Hepatocyte (in vitro differentiated cells): ENCODE results near the gene TBC1D13.

Experiments used
- EZH2 ChIP-seq: fragments of 200-600 bp; sonication (generic); IDR thresholded peaks from 2 replicates; pipeline ENCODE4 v1.6.1; 2016; ENCODE audit warnings: antibody characterized with exemption, mild to moderate bottlenecking, borderline replicate concordance
- TF ChIP-seq, protein P1 (sequence below): fragments of 200-600 bp; sonication (generic); IDR thresholded peaks from 2 replicates; pipeline ENCODE4 v1.5.1; 2016; ENCODE audit warnings: antibody characterized with exemption, mild to moderate bottlenecking; ENCODE audit not compliant: poor library complexity

DNA sequence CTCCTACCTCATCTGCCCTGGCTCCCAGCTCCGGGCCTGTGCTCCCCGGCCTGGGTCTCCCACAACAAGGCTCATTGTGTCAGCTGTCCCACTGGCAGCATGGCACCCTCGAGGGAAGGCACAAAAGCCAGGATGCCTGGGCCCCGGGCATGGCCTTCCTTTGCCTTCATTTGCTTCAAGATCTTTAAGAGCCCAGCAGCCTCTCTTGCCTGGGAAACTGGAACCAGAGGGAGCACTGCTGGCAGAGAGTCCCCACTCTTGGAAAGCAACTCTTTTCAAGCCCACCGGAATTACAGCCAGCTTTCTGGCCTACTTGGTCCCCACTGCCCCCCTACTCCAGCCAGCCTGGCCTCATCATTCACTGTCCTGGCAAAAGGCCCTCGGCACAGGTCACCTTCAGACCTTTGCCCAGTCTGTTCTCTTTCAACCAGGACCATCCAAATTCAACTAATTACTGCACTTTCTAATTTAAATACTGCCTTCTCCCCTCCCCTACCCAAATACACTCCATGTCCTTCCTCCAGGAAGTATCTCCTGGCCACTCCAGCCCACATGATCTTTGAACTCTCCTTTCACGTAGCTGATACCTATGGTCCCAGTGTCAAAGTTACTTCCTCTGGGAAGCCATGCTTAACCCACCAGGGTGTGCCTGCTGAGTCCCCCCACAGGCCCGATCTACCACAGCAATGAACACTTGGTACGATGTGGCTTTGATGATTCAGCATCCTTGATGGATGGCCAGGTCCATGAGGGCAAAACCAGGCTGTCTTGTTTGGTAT lies 24.2 kb upstream of the TBC1D13 start:
- TF ChIP-seq, protein P1, sequence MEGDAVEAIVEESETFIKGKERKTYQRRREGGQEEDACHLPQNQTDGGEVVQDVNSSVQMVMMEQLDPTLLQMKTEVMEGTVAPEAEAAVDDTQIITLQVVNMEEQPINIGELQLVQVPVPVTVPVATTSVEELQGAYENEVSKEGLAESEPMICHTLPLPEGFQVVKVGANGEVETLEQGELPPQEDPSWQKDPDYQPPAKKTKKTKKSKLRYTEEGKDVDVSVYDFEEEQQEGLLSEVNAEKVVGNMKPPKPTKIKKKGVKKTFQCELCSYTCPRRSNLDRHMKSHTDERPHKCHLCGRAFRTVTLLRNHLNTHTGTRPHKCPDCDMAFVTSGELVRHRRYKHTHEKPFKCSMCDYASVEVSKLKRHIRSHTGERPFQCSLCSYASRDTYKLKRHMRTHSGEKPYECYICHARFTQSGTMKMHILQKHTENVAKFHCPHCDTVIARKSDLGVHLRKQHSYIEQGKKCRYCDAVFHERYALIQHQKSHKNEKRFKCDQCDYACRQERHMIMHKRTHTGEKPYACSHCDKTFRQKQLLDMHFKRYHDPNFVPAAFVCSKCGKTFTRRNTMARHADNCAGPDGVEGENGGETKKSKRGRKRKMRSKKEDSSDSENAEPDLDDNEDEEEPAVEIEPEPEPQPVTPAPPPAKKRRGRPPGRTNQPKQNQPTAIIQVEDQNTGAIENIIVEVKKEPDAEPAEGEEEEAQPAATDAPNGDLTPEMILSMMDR: no peak
- TF ChIP-seq EZH2: no peak
